ENCODE measurements around the gene CHMP2B. TPM values are rescaled to one million over a fixed set of nuclear protein-coding genes. Genes with fewer than 3 reads are reported as not detected.

The CHMP2B gene
- total RNA-seq, 1 donor from 2014 or later: 39.2 TPM

DNA sequence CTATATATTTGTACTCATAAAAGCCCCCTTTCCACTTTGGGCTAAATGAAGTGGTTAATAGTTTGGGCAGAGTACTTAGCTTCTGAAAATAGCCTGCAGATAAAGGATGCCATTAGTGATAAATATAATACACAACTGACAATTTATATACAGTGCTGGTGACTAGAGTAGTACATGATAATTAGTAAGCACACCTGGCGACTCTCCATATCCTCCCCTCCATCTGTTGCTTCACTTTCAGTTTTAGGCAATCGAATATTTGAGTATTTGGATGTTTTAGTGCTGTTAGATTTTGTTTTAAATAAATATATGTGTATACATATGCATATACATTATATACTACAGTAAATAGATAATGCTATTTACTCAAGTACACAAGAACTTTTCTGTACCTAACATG lies 35.9 kb upstream of the CHMP2B start:
- H3K9me3 ChIP-seq: no peaks in the 10 kb centered on the region
- ATAC-seq (no peak), DNase-seq (no peak)
- no peak overlapping the region for H3K4me3 ChIP-seq
- no peaks in the 10 kb centered on the region for H3K36me3 ChIP-seq
- intact Hi-C loops (cut with DNase I): no loop called here
- TF ChIP-seq, protein P1, sequence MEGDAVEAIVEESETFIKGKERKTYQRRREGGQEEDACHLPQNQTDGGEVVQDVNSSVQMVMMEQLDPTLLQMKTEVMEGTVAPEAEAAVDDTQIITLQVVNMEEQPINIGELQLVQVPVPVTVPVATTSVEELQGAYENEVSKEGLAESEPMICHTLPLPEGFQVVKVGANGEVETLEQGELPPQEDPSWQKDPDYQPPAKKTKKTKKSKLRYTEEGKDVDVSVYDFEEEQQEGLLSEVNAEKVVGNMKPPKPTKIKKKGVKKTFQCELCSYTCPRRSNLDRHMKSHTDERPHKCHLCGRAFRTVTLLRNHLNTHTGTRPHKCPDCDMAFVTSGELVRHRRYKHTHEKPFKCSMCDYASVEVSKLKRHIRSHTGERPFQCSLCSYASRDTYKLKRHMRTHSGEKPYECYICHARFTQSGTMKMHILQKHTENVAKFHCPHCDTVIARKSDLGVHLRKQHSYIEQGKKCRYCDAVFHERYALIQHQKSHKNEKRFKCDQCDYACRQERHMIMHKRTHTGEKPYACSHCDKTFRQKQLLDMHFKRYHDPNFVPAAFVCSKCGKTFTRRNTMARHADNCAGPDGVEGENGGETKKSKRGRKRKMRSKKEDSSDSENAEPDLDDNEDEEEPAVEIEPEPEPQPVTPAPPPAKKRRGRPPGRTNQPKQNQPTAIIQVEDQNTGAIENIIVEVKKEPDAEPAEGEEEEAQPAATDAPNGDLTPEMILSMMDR (IDR thresholded peaks at IDR 0.05): no peak
- H3K27me3 ChIP-seq: no peaks in the 10 kb centered on the region
- H3K27ac ChIP-seq: no peak overlapping the region
- H3K4me1 ChIP-seq: no peaks in the 10 kb centered on the region

DNA sequence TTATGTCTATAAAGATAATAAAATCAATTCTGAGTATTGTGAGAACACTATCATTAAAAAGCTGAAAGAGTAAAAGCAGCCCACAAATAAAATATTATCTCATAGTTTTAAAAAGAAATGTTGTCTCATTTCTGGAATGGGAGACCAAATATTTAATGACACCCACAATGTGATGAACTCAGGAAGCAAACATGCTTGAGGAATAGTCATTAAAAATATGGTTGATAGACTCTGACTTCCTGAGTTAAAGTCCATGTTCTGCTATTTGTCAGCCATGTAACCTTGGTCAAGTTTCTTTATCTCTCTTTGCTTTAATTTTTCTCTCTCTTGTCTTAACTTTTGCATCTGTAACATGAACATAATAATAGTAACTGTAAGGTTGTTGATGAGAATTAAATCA lies 35.5 kb upstream of the CHMP2B start:
- no peak overlapping the region for H3K4me3 ChIP-seq
- no peak overlapping the region for H3K27ac ChIP-seq
- no peak for ATAC-seq
- DNase-seq: no peak
- no peaks in the 10 kb centered on the region for H3K4me1 ChIP-seq
- TF ChIP-seq, protein P1 (IDR thresholded peaks at IDR 0.05): no peak
- intact Hi-C loops (cut with DNase I): no loop called here
- H3K9me3 ChIP-seq: no peaks in the 10 kb centered on the region
- no peaks in the 10 kb centered on the region for H3K27me3 ChIP-seq
- no peaks in the 10 kb centered on the region for H3K36me3 ChIP-seq

DNA sequence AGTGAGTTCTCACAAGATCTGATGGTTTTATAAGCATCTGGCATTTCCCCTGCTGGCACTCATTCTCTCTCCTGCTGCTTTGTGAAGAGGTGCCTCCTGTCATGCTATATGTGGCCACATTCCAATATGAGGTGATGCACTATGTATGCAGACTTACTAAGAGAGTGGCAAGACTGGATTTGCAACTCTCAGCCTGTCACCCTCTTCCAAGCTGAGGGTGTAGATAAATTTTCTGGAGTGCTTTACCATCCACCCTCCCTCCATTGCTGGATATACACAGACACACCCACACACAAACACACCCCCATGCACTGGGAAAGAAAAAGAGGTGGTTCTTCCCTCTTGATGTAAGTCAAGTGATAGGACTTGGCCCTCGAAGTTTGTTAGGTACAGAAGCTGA lies 30.2 kb upstream of the CHMP2B start:
- H3K4me3 ChIP-seq: no peak overlapping the region
- no peaks in the 10 kb centered on the region for H3K27me3 ChIP-seq
- H3K36me3 ChIP-seq: no peaks in the 10 kb centered on the region
- H3K9me3 ChIP-seq: no peaks in the 10 kb centered on the region
- TF ChIP-seq, protein P1 (IDR thresholded peaks at IDR 0.05): no peak
- peak; percentile 53 for ATAC-seq
- DNase-seq: no peak
- H3K27ac ChIP-seq: no peak overlapping the region
- H3K4me1 ChIP-seq: no peaks in the 10 kb centered on the region
- intact Hi-C loops (cut with DNase I): no loop called here

DNA sequence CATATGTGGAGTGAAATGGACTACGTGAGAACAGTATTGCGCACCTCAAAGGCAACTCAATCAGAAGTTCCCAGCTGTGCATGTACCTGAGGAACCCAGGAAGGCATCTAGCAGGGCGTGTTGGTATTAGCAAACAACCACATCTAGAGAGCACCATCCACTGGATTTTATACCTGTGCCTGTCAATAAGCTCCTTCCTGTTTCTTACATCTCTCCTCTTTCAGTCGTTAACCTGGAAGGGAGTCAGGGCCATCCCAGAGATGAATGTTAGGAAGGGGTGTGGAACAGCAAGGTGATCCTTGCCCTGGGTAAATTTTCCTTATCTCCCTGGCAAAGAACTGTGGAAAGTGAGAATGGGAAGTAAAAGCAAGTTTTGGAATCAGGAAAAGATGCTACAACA lies 29.6 kb upstream of the CHMP2B start:
- Histone ChIP-seq H3K9me3 (no peaks in the 10 kb centered on the region), H3K4me1 (no peaks in the 10 kb centered on the region), H3K27me3 (no peaks in the 10 kb centered on the region), H3K4me3 (no peak overlapping the region), H3K36me3 (no peaks in the 10 kb centered on the region), H3K27ac (no peak overlapping the region)
- TF ChIP-seq, protein P1 (IDR thresholded peaks at IDR 0.05): no peak
- ATAC-seq (no peak), DNase-seq (no peak)
- intact Hi-C loops (cut with DNase I): no loop called here

DNA sequence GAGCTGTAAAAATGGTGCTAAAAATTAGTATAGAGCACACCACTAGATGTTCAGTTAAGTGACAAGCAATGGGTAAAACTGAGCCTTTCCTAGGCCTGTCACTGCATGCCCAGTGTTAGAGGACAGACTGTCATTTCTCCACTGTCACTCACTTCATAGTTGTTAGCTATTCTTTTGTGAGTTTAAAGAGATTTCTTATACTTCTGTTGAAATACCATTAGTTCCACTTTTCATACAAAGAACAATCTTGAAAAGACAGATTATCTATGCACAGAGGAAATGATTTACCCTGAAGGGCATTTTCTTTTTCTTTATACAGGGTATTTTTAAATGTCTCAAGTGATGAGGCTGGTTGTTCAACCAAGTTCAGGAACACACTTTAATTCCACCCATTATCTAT lies 28.3 kb upstream of the CHMP2B start:
- intact Hi-C loops (cut with DNase I): no loop called here
- no peak for ATAC-seq
- TF ChIP-seq, protein P1 (IDR thresholded peaks at IDR 0.05): no peak

DNA sequence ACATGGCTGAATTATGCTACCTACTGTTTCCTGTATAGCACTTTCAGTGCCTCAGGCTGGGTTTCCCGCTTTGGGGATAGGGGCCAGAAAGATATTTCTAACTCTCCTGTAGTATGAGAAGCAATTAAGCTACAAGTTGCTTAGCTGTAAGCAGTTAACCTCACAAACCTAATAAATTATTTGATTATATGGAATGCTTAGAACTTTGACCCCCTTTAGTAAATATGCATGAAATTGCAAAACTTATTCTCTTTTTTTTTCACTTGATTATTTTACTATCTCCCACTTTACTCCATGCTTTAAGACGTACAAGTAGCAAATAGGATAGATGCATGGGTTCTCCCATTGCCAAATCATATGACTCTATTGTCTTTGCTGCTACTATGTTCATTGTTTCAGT lies 27.5 kb upstream of the CHMP2B start:
- no peak for ATAC-seq
- TF ChIP-seq, protein P1 (IDR thresholded peaks at IDR 0.05): no peak

More for the DNA sequence above, 28.3 kb upstream of the CHMP2B start:
- H3K9me3 ChIP-seq: no peaks in the 10 kb centered on the region
- H3K4me3 ChIP-seq: no peak overlapping the region
- H3K27ac ChIP-seq: no peak overlapping the region
- no peaks in the 10 kb centered on the region for H3K4me1 ChIP-seq
- H3K36me3 ChIP-seq: no peaks in the 10 kb centered on the region
- DNase-seq: no peak
- H3K27me3 ChIP-seq: no peaks in the 10 kb centered on the region

More for the DNA sequence above, 27.5 kb upstream of the CHMP2B start:
- Histone ChIP-seq H3K27me3 (no peaks in the 10 kb centered on the region), H3K36me3 (no peaks in the 10 kb centered on the region), H3K27ac (no peak overlapping the region), H3K4me3 (no peak overlapping the region), H3K4me1 (no peaks in the 10 kb centered on the region), H3K9me3 (no peaks in the 10 kb centered on the region)
- no peak for DNase-seq
- intact Hi-C loops (cut with DNase I): no loop called here

All from upper lobe of right lung (tissue), 1 donor.